GM06990 (cell line): ENCODE results near the gene LDLRAD1.

ENCODE experiments used
- DNase-seq: peaks from one replicate; pipeline ENCODE4 v3.0.0-alpha.2; 2011; ENCODE audit not compliant: insufficient read length; ENCODE audit errors: extremely low read depth
- H3K27me3 ChIP-seq: replicated peaks from 2 replicates; pipeline ENCODE4 v1.6.0; 2011; ENCODE audit warnings: low read length; ENCODE audit not compliant: control insufficient read depth, insufficient read depth
- H3K36me3 ChIP-seq: 2 replicates; pipeline ENCODE4 v1.5.1; 2011; ENCODE audit warnings: low read length; ENCODE audit not compliant: control insufficient read depth, insufficient read depth
- H3K4me3 ChIP-seq: replicated peaks from 2 replicates; pipeline ENCODE4 v1.5.1; 2011; ENCODE audit warnings: low read depth, mild to moderate bottlenecking, control low read depth, low read length
- CTCF ChIP-seq: IDR thresholded peaks from 2 replicates; pipeline ENCODE4 v1.5.1; 2011; ENCODE audit warnings: low read length, control low read depth, mild to moderate bottlenecking, inconsistent platforms; ENCODE audit not compliant: insufficient read depth, poor library complexity, severe bottlenecking

Gene LDLRAD1

DNA sequence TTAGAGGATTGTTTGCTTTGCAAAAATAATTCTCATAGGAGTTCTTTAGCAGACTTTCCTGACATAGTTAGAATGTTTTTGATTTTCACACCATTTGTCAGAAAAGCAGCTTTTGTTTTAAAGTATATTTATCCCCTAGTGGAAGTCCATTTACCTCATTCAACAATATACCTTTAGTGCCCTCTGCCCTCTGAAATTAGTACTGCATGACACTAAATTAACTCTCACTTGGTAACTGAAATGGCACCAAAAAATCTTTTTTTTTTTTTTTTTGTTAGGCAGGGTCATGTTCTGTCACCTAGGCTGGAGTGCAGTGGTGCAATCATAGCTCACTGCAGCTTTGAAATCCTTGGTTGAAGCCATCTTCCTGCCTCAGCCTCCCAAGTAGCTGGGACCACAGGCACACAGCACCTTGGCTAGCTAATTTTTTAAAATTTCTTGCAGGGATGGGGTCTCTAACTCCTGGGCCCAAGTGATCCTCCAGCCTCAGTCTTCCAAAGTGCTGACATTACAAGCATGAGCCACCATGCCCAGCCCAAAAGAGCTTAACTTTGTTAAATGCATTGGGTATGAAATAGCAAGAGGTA lies 58.2 kb downstream of the LDLRAD1 start:
- peak; percentile 19 for DNase-seq
- H3K27me3 ChIP-seq: no peaks in the 10 kb centered on the region
- no peak overlapping the region for H3K4me3 ChIP-seq
- TF ChIP-seq CTCF: peak; percentile 52
- peaks cover 16% of the 10 kb centered on the region for H3K36me3 ChIP-seq
